ENCODE data around the gene MSLN.

The MSLN gene

DNA sequence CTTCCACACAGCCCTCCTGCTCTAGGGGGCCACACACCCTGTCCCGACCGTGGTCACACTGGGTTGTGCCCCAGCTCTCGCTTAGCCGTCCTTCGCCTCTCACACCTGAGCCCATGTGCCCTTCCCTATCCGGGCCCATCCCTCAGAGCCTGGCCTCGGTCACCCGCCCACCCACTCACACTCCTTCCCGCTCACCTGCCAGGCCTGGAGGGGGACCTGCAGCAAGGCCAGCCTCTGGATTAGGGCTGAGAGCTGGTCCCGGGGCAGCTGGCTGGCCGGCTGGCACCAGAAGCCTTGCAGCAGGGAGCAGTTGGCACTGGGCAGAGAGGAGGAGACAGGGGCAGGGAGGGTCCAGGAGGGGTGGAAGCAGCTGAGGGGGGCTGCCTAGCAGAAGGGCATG lies 17.9 kb downstream of the MSLN start:
- no peak for FAIRE-seq

DNA sequence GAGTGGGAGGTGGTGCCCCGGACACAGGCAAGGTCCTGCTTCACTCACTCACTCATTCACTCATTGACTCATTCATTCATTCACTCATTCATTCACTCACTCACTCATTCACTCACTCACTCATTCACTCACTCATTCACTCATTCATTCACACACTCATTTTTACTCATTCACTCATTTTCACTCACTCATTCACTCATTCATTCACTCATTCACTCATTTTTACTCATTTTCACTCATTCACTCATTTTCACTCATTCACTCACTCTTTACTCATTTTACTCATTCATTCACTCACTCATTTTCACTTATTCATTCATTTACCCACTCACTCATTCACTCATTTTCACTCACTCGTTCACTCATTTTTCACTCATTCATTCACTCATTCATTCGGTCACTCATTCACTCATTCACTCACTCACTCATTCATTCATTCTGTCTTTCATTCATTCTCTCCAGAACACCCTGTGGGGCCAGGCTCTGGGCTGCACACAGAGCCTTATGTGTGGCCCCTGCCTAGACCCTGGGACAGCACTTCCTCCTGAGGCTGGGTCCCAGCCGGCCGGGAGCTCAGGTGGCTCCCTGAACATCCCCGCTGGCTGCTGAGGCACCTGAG lies 18.5 kb downstream of the MSLN start:
- no peak for FAIRE-seq

DNA sequence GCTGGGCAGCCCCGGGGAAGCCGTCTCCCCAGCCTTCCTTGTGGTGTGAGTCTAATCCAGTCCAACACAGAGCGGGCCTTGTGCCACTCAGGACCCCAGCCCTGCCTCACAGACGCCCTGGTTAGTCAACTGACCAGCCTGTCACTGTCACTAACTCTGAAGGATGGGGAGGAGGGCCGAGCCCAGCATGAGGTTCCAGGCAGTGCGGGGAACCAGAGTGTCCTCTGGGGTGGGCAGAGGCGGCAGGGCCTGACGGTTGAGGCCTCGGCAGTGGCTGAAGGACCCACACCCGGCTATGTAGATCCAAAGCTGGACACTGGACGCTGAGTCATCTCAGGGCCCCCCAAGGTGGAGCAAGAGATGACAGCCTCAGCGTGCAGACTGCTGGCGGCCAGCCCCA lies 19.0 kb downstream of the MSLN start:
- FAIRE-seq = no peak

DNA sequence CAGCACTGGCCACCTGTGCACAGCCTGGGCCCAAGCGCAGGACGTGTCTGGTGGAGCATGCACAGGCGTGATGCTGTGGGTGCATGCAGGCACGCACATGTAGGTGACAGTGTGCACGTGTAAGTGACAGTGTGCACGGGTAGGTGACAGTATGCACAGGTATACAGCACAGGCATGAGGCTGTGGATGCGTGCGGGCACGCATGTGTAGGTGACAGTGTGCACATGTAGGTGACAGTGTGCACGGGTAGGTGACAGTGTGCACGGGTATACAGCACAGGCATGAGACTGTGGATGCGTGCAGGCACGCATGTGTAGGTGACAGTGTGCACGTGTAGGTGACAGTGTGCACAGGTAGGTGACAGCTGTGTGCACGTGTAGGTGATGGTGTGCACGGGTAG lies 19.8 kb downstream of the MSLN start:
- no peak for FAIRE-seq

DNA sequence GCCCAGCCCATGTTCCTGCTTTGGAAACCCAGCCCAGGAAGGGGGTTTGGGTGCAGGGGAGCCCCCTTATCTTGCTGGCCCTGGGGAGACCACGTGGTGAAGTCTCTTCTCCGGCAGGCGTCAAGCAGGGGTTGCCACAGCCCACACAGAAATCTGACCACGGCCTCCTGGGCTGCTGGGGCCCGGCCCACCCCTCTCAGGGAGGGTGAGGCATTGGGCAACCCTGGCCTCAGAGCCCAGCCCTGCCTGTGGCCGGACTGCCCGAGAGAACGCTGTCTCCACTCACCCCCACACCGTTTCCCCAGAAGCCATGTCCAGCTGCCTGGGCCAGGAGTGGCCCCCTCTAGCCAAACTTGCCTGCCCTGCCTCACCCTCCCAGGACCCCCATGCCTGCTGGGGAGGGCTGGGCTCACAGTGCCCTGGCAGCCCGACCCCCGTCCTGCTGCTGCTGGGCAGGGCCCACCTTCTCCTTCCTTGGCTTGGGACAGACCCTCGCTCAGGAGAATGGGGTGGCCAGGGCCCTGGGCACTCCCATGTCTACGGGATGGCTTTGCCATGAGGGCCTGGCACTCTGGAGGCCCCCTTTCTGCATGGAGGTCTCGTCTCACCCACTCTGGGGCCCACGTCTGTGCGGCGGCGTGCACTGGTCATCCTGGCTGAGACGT lies 20.9 kb downstream of the MSLN start:
- FAIRE-seq = no peak

DNA sequence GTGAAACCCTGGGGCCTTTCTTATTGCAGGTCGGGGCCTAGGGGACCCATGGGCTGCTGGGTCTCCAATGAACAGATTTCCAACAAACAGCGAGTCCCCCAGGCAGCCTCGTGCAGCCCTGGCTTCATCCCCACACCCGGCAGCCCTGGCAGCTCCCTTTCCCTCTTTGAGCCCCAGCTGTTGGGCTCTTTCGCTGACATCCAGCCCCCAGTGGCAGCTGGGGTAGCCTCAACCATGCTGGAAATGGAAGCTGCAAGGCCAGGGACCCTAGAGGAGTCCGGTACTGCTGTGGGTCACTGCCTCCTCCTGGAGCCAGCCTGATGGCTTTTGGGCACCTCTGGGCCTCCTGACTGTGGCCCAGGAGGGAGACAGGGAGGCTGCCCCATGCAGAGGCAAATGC lies 21.7 kb downstream of the MSLN start:
- no peak for FAIRE-seq

DNA sequence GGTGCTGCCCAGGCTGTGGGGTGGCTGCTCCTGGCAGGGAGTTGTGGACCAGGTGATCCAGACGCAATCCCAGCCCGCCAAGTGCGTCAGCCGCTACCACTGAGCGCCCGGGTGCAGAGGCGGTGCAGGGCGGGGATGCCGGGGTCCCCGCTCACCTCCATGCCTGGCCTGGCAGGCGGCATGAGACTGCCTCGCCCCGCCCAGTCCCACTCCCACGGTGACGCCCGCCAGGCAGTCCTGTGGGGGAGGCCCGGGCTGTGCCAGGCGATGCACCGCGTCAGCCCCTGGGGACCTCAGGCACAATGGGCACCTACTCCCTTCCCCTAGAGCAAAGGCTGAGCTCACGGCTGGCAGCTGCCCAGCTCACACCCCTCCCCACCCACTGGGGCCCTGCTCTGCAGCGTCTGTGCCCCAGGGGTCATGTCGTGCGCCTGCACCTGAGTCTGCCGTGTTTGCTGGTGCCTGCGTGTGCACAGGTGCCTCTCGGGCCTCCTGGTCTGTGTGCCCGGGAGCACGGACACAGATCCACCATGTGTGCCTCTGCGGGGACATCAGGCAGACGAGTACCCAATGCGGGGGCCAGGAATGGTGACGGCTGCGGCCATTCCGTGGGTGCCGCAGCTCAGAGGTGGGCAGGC lies 22.4 kb downstream of the MSLN start:
- FAIRE-seq = no peak

DNA sequence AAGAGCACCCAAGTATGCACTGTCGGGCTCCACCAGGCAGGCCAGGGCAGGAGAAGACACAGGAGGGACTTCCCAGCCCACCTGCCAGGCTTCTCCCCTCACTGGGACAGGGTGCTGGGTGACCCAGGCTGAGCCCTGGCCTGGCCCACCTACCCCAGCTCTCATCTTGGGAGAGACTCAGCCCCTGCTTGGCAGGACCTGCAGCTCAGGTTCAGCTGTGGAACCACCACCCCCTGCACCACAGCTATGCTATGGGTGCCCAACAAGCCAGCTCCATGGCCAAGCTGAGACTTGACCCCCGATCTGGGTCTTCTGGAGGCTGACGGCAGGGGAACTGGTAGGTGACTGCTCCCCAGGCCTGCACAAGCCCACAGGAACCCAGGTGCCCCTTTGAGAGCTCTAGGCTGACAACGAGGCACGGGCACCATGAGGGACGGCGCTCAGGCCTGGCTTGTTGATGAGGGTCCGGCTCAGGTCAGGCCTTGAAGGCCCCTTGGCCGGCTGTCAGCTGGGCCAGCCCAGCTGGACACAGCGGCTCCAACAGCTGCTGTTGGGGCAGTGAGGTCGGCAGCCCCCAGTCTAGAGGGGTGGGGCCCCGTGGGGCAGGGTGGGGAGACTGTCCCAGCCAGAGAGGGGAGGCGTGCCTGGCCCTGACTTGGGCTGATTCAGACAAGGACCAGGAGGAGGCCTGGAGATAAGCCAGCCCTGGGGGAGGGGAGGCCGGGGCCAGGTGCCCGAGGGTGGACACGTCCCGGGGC lies 23.0 kb downstream of the MSLN start:
- FAIRE-seq = no peak

DNA sequence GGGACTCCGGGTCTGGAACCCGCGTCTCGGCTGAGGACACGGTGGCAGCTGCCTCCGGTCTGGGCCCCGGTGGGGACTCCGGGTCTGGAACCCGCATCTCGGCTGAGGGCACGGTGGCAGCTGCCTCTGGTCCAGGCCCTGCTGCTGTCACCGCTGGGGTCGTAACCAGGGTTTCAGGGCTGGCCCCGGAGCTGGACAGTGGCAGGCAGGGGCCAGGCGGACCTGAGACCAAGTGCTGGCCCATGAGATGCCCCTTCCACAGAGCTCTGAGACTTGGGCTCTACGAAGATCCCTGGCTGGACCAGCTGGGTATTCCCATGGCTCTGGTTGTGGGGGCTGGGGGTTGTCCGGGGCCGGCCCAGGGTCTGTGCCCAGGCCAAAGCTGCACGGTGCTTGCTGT lies 23.9 kb downstream of the MSLN start:
- FAIRE-seq = no peak

DNA sequence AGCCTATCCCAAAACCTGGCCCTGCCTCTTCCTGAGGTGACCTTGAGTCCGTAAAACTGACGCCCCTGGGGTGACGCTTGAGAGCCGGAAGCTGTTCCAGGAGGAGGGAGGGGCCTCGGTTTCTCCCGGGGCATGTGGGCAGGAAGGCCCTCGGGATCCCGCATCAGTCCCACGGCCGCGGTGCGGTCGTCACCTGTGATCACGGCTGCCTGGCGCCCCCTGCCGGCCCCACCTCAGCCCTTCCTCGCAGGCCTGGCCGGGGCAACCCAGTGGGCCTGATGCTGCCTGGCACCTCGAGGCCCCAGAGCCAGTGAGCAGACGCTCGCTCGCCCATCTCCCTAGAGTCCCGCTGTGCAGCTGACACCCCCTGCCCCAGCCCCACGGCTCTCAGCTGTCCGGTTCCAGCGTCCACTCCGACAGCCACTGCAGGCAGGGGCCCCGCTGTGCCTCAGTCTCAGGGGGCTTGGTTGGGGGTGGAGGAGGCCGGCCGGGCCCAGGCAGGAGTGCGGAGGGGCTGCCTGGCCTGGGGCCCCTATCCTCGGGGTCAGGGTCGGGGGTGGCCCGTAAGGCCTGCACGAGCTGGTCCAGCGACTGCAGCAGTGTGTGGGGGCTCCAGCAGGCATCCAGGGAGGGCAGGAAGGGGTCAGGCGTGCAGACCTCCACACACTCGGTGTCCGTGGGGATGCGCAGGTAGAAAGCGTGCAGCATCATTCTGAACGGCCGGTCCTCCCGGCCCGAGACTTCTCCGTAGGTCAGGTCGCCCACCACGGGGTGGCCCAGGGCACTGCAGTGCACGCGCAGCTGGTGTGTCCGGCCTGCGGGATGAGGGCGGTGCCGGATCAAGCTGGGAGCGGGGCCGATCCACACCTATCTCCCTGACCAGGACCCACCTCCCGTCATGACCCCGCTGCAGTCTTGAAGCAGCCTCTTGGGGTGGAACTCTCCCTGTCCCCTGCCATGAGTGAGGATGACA lies 25.3 kb downstream of the MSLN start:
- no peak for FAIRE-seq

DNA sequence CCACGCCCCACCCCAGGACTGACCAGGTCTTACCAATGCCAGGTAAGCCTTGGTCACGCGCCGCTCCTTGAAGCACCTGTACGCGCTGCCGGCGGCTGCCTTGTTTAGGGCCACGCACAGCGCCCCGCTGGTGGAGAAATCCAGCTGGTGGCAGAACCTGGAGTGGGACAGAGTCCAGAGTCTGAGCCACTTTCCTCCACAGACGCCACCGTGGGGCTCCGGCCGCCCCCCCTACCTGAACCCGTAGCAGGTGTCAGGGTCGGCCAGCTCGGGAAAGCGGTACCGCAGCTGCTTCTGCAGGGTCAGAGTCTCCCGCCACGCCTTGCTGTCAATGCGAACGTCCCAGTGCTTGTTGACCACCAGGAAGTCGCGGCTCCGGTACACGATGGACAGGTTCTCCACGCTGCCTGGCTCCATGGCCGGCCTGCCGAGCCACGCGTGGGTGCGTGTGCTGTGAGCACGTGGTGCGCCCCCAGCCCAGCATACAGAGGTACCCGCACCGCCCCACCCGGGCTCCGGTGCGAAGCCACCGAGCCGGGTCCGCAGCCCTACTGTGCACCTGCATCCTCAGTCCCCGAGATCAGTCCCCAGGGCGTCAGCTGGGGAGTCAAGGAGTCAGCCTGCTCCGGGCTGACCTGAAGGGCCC lies 26.9 kb downstream of the MSLN start:
- FAIRE-seq = no peak

DNA sequence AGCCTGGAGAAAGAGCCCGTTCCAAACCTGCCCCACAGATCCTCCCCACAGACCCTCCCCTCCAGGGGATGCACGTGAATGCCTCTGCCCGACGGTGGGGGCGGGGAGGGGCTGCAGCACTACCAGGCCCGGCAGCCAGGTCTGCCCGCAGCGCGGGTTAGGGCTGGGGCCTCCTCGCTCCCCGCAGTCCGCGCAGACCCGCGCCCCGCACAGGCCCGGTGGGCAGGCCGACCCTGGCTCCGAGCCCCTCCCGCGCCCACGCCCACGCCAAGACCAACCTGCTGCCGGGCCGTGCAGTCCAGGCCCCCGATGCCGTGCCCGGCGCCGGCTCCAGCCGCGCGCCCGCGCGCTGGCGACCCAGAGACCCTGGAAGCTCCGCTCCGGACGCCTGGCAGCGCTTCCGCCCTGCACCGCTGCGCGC lies 27.5 kb downstream of the MSLN start, which contains the start of gene RPUSD1:
TSS of gene RPUSD1 (minus strand) at position 404 of the 421 bp plus-strand sequence. CDS start 644 bp downstream, outside the sequence.
- FAIRE-seq = no peak

DNA sequence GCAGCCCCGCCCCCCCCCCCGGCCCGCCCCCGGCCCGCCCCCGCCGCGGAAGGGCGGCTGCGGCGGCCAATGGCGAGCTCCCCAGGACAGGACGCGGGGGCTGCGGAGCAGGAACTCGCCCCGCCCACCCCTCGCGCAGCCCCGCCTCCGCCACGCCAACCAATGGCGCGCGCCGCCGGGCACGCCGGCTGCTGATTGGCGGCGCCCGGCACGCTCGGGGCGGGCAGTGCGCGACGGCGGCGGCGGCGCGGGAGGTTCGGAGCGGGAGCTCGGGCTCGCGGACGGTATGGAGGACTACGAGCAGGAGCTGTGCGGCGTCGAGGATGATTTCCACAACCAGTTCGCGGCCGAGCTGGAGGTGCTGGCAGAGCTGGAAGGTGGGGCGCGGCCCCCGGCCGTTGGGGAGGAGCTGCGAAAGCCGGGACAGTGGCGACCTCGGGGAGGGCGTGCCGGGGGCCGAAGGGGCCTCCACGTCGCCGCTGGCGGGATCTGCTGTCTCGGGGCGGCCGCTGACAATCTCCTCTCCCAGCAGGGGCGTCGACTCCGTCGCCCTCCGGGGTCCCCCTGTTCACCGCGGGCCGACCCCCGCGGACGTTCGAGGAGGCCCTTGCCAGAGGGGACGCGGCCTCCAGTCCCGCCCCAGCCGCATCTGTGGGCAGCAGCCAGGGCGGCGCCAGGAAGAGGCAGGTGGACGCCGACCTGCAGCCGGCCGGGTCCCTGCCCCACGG lies 28.0 kb downstream of the MSLN start, which contains the start of gene CHTF18:
TSS of gene CHTF18 (plus strand) at position 222 of the 728 bp plus-strand sequence. CDS start at position 287, 65 bp downstream.
- no peak for FAIRE-seq

DNA sequence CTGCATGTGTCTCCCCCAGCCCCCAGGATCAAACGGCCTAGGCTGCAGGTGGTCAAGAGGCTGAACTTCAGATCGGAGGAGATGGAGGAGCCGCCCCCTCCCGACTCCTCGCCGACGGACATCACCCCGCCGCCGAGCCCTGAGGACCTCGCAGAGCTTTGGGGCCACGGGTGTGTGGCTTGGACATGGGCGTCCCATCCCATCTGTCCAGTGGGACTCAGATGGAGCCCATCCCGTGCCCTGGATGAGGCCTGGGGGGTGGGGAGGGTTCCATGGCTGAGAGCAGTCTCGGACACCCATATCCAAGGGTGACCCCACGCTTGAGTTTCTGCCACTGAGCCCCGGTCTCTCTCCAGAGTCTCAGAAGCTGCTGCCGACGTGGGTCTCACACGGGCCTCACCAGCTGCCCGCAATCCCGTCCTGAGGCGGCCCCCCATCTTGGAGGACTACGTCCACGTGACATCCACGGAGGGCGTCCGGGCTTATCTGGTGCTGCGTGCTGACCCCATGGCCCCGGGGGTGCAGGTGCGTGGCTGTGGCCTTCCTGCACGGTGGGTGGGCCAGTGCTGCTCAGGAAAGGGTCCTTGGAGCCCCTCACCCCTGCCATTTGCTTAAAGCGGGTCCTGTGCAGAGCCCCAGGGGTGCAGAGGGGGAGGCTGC lies 28.8 kb downstream of the MSLN start:
- FAIRE-seq = no peak

DNA sequence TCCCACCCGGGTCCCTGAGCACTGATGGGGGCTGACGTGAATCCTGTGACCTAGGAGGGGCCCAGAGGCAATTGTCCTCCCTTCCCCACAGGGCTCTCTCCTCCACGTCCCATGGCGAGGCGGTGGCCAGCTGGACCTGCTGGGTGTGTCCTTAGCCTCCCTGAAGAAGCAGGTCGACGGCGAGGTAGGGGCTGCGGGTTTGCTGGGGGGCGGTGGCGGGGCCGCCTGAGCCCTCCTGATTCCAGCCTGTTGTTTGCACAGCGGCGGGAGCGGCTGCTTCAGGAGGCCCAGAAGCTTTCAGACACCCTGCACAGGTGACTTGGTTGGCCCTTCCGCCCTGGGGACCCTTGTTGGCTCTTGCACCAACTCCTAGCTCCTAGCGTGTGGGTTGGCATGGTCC lies 29.6 kb downstream of the MSLN start:
- no peak for FAIRE-seq

DNA sequence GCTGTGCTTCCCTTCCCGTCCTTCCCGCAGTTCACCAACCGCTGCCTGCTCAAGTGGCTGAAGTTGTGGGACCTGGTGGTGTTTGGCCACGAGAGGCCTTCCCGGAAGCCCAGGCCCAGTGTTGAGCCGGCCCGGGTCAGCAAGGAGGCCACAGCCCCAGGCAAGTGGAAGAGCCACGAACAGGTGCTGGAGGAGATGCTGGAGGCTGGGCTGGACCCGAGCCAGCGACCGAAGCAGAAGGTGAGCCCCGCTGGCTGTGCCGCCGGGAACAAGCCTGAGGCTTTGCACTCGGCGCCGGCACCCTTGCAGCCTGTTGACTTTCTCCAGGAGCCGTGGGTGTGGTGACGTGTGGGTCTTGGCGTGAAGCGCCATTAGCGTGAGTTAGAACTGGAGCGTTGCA lies 30.6 kb downstream of the MSLN start:
- FAIRE-seq = no peak

DNA sequence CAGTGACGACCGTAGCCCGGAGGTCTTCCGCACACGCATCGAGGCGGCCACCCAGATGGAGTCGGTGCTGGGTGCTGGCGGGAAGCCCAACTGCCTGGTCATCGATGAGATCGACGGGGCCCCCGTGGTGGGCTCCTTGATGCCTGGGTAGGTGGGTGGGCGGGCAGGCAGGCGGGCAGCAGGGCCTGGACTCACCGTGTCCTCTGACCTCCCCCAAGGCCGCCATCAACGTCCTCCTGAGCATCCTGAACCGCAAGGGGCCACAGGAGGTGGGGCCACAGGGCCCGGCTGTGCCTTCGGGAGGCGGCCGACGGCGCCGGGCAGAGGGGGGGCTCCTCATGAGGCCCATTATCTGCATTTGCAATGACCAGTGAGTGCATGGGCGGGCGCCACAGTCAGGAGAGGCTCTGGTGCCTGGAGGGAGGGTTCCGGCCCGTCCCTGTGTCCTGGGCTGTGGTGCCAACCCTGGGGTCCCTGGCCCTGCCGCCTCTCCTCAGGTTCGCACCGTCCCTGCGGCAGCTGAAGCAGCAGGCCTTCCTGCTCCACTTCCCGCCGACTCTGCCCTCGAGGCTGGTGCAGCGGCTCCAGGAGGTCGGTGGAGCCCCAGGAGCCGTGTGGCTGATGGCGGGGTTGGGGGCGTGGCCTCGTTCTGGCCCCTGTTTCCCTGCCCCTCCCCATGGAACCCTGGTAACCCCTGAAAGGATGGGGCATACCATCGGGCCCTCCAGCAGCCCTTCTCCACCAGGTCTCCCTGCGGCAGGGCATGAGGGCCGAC lies 31.9 kb downstream of the MSLN start:
- FAIRE-seq = no peak

DNA sequence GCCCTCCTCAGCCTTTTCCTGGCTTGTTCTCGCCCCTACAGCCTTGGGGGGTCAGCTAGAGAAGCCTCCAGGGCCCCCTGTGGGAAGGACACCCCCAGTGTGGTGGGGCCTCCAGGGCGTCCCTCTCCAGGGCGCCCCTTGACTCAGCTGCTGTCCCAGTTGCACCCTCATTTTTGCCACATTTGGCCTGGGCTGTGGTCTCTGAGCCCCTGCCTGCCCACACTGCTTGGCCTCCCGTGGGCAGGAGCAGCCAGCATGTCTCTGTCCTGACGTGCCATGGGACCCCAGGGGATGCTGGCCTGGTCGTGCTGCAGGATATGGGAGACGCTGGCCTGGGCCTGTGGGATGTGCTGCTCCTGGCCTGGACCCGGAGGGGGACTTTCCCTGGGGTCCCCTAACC lies 32.9 kb downstream of the MSLN start:
- no peak for FAIRE-seq

DNA sequence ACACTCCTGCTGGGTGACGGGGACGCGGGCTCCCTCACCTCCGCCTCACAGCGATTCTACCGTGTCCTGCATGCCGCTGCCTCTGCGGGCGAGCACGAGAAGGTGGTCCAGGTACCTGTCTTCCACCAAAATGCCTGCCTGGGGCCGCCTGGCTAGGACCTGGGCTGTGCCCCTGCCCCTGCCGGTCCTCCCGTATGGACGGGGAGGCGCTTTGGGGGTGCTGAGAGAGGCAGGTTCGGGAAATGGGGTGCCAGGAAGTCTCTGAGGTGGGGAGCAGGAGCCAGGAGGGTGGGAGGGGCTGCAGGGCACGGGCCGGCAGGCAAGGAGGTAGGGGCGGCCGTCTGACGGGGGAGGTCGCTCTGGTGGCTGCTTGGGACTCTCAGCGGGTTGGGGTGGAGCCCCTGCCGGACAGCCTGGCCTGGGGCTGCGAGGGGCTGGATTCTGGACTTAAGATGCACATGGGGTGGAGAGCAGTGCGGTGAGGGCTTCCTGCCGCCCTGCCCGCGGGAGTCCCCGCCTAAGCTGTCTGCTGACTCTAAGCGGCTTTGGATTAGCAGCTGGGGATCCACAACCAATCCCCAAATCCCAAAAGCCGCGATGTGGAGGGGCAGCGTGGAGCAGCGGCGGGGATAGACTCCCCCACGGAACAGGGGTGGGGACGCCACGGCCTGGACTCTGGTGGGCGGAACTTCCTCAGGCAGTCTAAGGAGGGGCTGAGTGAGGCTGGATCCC lies 33.7 kb downstream of the MSLN start:
- FAIRE-seq = no peak
